ENCODE data around the gene DDX10.

DDX10 gene

GRCh38 chr11:108891143-108891542 is 226.3 kb downstream of the DDX10 start:
- Histone ChIP-seq H3K27ac (replicated peaks) (no peak overlapping the region), H3K4me3 (replicated peaks; ENCODE audit: insufficient read depth, low read length) (no peak overlapping the region), H3K27me3 (ENCODE audit: insufficient read depth, poor library complexity, severe bottlenecking) (no peaks in the 10 kb centered on the region)
- no peak for DNase-seq (ENCODE audit: low read depth in 1 of 2, low spot score in 1 of 2)
- TF ChIP-seq SPI1 (IDR thresholded peaks at IDR 0.05; ENCODE audit: borderline replicate concordance, low read depth) = no peak
- no peak for TF ChIP-seq POLR2AphosphoS5 (IDR thresholded peaks at IDR 0.05; ENCODE audit: low read depth)
- TF ChIP-seq CTCF (IDR thresholded peaks at IDR 0.05; ENCODE audit: insufficient read depth, low read length) = no peak
- TF ChIP-seq REST (IDR thresholded peaks at IDR 0.05; ENCODE audit: insufficient replicate concordance, low read depth) = no peak
- no peak for TF ChIP-seq GABPA (IDR thresholded peaks at IDR 0.05; ENCODE audit: low read depth)

GRCh38 chr11:108891909-108892511 is 227.1 kb downstream of the DDX10 start:
- no peak for DNase-seq (ENCODE audit: low read depth in 1 of 2, low spot score in 1 of 2)
- TF ChIP-seq POLR2AphosphoS5 (IDR thresholded peaks at IDR 0.05; ENCODE audit: low read depth) = no peak
- H3K27me3 ChIP-seq (ENCODE audit: insufficient read depth, poor library complexity, severe bottlenecking) = no peaks in the 10 kb centered on the region

GRCh38 chr11:108895579-108896480 is 231.0 kb downstream of the DDX10 start:
- TF ChIP-seq CTCF (IDR thresholded peaks at IDR 0.05; ENCODE audit: insufficient read depth, low read length) (no peak), SPI1 (IDR thresholded peaks at IDR 0.05; ENCODE audit: borderline replicate concordance, low read depth) (peak; percentile 76), REST (IDR thresholded peaks at IDR 0.05; ENCODE audit: insufficient replicate concordance, low read depth) (no peak), POLR2AphosphoS5 (IDR thresholded peaks at IDR 0.05; ENCODE audit: low read depth) (no peak), GABPA (IDR thresholded peaks at IDR 0.05; ENCODE audit: low read depth) (no peak)
- DNase-seq (ENCODE audit: low read depth in 1 of 2, low spot score in 1 of 2) = peak; percentile 14 to 37
- Histone ChIP-seq H3K27ac (replicated peaks) (0 out of 2 replicates have a peak overlapping the region, but pooled peaks have one; percentile 2), H3K4me3 (replicated peaks; ENCODE audit: insufficient read depth, low read length) (no peak overlapping the region), H3K27me3 (ENCODE audit: insufficient read depth, poor library complexity, severe bottlenecking) (no peaks in the 10 kb centered on the region)

More at GRCh38 chr11:108891909-108892511, 227.1 kb downstream of the DDX10 start:
- Histone ChIP-seq H3K4me3 (replicated peaks; ENCODE audit: insufficient read depth, low read length) (no peak overlapping the region), H3K27ac (replicated peaks) (no peak overlapping the region)

GRCh38 chr11:108897071-108897481 is 232.2 kb downstream of the DDX10 start:
- H3K4me3 ChIP-seq (replicated peaks; ENCODE audit: insufficient read depth, low read length) = no peak overlapping the region
- H3K27me3 ChIP-seq (ENCODE audit: insufficient read depth, poor library complexity, severe bottlenecking) = no peaks in the 10 kb centered on the region
- DNase-seq (ENCODE audit: low read depth in 1 of 2, low spot score in 1 of 2) = no peak
- no peak overlapping the region for H3K27ac ChIP-seq (replicated peaks)
- no peak for TF ChIP-seq SPI1 (IDR thresholded peaks at IDR 0.05; ENCODE audit: borderline replicate concordance, low read depth)
- no peak for TF ChIP-seq GABPA (IDR thresholded peaks at IDR 0.05; ENCODE audit: low read depth)
- no peak for TF ChIP-seq POLR2AphosphoS5 (IDR thresholded peaks at IDR 0.05; ENCODE audit: low read depth)
- TF ChIP-seq REST (IDR thresholded peaks at IDR 0.05; ENCODE audit: insufficient replicate concordance, low read depth) = no peak
- TF ChIP-seq CTCF (IDR thresholded peaks at IDR 0.05; ENCODE audit: insufficient read depth, low read length) = no peak

Data from HL-60 (cell line).